Cardiac muscle cell (in vitro differentiated cells and primary cell): Measurements from ENCODE around the gene HDAC4. TPM values are rescaled to one million over a fixed set of nuclear protein-coding genes. Genes with fewer than 3 reads are reported as not detected.

Experiments
- DNase-seq, 2 donors: peaks; one replicate each; pipeline versions ENCODE4 v3.0.0 to v3.0.0-alpha.2; 2010 to 2017; ENCODE audit warnings: low read depth in 1 of 2, low spot score in 1 of 2
- H3K27ac ChIP-seq: fragments of 200-600 bp; sonication (generic); 2 replicates; pipeline ENCODE4 v1.5.1; 2016
- H3K27me3 ChIP-seq: fragments of 200-600 bp; sonication (generic); 2 replicates; pipeline ENCODE4 v1.6.0; 2016; ENCODE audit warnings: control low read depth
- H3K36me3 ChIP-seq: fragments of 200-600 bp; sonication (generic); 2 replicates; pipeline ENCODE4 v1.5.1; 2016; ENCODE audit warnings: control low read depth
- H3K4me1 ChIP-seq: fragments of 200-600 bp; sonication (generic); 2 replicates; pipeline ENCODE4 v1.8.1; 2017; ENCODE audit warnings: low read depth, mild to moderate bottlenecking, mixed run types
- H3K4me3 ChIP-seq: fragments of 200-600 bp; sonication (generic); 2 replicates; pipeline ENCODE4 v1.5.1; 2016; ENCODE audit warnings: mild to moderate bottlenecking
- H3K9me3 ChIP-seq: fragments of 200-600 bp; sonication (generic); 2 replicates; pipeline ENCODE4 v1.5.1; 2017; ENCODE audit warnings: low read depth, mild to moderate bottlenecking, control low read depth
- polyA plus RNA-seq: library from polyadenylated mRNA; unstranded; fragments of >200 nt; fragmentation: Nextera tagmentation; extraction: Ambion mirVana; gene quantifications from 2 replicates; pipeline ENCODE4 v1.2.1, GENCODE V29; 2016
- total RNA-seq: library from RNA; depleted of rRNA; stranded (reverse); fragments of >200 nt; gene quantifications from 2 replicates; pipeline ENCODE4 v1.2.3, GENCODE V29; 2016
- TF ChIP-seq, protein P1 (sequence below): IDR thresholded peaks from 2 replicates; pipeline ENCODE4 v1.5.1; 2012; ENCODE audit warnings: low read depth, mild to moderate bottlenecking, low read length

HDAC4 gene
- total and polyA plus RNA-seq, 2 experiments from 2014 or later = 7.0 to 41.6 TPM

DNA sequence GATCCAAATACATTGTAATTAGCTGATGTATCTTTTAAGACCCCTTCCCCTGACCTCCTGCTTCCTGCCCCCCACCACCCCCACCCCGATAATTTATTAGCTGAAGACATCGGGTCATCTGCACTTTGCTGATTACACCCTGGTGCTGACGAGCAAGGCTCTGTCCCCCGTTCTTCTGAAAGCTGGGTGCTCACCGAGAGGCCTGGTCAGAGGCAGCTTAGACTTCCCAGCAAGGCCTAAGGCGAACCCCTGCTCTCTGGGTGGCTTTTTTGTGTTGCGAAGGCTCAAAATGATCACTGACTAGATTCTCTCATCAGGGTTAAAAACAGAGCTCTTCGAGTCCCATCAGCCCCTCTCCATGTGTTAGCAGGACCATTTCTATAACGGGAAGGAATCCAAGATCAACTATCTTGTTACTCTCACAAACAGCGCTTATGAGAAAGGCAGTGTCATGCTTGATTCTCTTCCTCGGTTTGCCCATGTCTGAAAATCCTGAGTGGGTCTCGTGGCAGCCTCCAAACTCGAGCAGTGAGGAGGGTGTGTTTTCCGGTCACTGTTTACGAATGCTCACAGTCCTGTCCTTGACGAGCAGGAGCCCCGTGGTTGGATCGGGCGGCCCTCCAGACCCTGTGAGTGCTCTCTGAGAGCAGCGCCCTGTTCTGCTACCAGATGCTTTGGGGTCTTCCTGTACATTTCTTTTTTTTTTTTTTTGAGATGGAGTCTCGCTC lies 201.6 kb downstream of the HDAC4 start:
- Histone ChIP-seq H3K4me1 (peaks cover 8% of the 10 kb centered on the region), H3K36me3 (no peaks in the 10 kb centered on the region), H3K27ac (no peak overlapping the region), H3K27me3 (no peaks in the 10 kb centered on the region), H3K9me3 (no peaks in the 10 kb centered on the region), H3K4me3 (no peak overlapping the region)
- TF ChIP-seq, protein P1, sequence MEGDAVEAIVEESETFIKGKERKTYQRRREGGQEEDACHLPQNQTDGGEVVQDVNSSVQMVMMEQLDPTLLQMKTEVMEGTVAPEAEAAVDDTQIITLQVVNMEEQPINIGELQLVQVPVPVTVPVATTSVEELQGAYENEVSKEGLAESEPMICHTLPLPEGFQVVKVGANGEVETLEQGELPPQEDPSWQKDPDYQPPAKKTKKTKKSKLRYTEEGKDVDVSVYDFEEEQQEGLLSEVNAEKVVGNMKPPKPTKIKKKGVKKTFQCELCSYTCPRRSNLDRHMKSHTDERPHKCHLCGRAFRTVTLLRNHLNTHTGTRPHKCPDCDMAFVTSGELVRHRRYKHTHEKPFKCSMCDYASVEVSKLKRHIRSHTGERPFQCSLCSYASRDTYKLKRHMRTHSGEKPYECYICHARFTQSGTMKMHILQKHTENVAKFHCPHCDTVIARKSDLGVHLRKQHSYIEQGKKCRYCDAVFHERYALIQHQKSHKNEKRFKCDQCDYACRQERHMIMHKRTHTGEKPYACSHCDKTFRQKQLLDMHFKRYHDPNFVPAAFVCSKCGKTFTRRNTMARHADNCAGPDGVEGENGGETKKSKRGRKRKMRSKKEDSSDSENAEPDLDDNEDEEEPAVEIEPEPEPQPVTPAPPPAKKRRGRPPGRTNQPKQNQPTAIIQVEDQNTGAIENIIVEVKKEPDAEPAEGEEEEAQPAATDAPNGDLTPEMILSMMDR = no peak
- no peak for DNase-seq

DNA sequence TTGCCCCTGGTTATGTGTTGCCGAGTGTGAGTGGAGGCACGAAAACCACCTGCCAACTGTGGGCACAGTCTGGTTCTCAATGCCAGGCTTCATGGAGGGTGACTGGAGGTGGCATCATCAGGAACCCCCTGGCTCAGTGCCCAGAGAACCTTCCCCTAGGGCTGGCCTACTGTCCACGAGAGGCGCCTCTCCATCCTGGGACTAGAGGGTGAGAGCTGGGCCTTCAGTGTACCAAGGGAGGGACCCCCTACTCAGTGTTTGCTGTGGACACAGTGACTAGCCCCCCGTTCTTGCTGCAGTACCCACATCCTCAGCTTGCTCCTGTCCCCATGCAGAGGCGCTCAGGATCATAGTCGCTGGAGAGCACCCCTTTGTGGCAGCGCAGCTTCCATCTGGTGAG lies 202.6 kb downstream of the HDAC4 start:
- Histone ChIP-seq H3K4me1 (peaks cover 8% of the 10 kb centered on the region), H3K27ac (no peak overlapping the region), H3K27me3 (no peaks in the 10 kb centered on the region), H3K36me3 (no peaks in the 10 kb centered on the region), H3K9me3 (no peaks in the 10 kb centered on the region), H3K4me3 (no peak overlapping the region)
- DNase-seq = no peak
- TF ChIP-seq, protein P1 = no peak

DNA sequence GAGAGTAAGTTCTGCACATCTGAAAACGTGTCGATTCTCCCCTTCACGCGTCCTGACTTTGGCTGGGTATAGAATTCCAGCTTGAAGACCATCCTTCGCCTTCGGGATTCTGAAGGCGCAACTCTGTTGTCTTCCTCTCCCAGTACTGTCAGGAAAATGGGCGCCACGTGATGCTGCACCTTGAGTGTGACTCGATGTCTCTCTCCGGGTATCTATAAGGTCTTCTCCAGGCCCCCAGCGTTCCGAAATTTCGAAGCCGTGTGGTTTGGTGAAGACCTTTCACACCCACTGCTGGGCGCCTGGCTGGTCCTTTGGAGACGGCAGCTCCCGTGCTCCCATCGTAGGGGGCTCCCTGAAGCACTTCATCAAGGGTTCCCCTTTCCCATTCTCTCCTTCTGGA lies 203.7 kb downstream of the HDAC4 start:
- TF ChIP-seq, protein P1 = no peak
- H3K36me3 ChIP-seq = no peaks in the 10 kb centered on the region
- peaks cover 8% of the 10 kb centered on the region for H3K4me1 ChIP-seq
- no peak for DNase-seq
- H3K9me3 ChIP-seq = no peaks in the 10 kb centered on the region
- H3K27me3 ChIP-seq = no peaks in the 10 kb centered on the region
- no peak overlapping the region for H3K4me3 ChIP-seq
- no peak overlapping the region for H3K27ac ChIP-seq

DNA sequence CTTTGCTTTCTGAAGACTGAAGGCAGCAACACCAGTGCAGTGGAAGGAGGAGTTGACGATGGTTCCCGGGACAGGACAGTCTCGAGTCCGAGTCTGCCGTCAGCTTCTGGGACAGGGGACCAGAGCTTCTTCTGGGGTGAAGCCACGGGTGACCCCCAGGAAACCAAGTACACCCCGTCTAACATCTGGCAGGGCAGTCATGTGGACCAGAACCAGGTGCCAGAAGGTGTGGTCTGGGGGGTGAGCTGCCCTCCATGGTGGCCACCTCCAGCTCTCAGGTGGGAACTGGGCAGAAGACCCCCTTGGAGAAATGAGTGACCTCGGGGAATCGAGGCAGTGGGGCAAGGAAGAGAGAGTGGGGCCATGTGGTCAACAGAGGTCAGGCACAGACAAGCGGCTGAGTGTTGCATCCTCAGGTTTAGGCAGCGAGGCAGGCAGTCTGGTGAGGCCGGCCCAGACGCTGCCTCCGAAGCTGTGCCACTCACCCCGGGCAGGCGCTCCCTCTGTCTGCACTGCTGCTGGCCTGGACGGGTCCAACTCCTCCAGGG lies 204.3 kb downstream of the HDAC4 start:
- H3K4me3 ChIP-seq = no peak overlapping the region
- H3K36me3 ChIP-seq = no peaks in the 10 kb centered on the region
- no peaks in the 10 kb centered on the region for H3K27me3 ChIP-seq
- no peak overlapping the region for H3K27ac ChIP-seq
- TF ChIP-seq, protein P1 = no peak
- DNase-seq = no peak
- H3K9me3 ChIP-seq = no peaks in the 10 kb centered on the region
- H3K4me1 ChIP-seq = peaks cover 7% of the 10 kb centered on the region

DNA sequence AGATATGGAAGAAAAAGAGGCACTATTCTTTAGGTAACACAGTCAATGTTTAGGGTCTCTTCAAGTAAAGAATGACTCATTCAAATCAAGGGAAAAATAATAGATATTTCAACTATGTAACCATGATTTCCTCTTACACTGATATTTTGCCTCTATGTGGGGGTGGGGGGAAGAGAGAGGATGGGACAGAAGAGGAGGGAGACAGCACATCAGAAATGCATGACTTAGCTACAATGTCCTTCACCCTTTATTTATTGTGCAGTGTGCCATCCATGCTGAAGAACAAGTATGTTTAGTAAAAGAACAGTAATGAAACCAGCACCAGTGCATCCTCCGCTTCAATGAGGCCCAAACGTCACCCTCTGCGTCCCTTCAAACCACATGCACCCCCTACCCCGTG lies 204.8 kb downstream of the HDAC4 start:
- Histone ChIP-seq H3K27ac (no peak overlapping the region), H3K4me1 (peaks cover 1% of the 10 kb centered on the region), H3K36me3 (no peaks in the 10 kb centered on the region), H3K9me3 (no peaks in the 10 kb centered on the region), H3K27me3 (no peaks in the 10 kb centered on the region), H3K4me3 (no peak overlapping the region)
- TF ChIP-seq, protein P1 = no peak
- no peak for DNase-seq
